Activated CD8-positive, alpha-beta memory T cell treated with anti-CD3 and anti-CD28 coated beads, Interleukin-2, amount 50 U/mL, for 4 hours (primary cell): Measurements from ENCODE around the gene LIAS.
A peak's percentile ranks its signal among the peaks of the same experiment; 100 is the strongest.
"Not testable (repeated sequence)": the region's sequence is repeated elsewhere in the genome, so short reads cannot be mapped to it uniquely, and the experiment has no call there.

Experiments
- DNase-seq: peaks from one replicate; pipeline ENCODE4 v3.0.0-alpha.2; 2020

Gene LIAS

DNA sequence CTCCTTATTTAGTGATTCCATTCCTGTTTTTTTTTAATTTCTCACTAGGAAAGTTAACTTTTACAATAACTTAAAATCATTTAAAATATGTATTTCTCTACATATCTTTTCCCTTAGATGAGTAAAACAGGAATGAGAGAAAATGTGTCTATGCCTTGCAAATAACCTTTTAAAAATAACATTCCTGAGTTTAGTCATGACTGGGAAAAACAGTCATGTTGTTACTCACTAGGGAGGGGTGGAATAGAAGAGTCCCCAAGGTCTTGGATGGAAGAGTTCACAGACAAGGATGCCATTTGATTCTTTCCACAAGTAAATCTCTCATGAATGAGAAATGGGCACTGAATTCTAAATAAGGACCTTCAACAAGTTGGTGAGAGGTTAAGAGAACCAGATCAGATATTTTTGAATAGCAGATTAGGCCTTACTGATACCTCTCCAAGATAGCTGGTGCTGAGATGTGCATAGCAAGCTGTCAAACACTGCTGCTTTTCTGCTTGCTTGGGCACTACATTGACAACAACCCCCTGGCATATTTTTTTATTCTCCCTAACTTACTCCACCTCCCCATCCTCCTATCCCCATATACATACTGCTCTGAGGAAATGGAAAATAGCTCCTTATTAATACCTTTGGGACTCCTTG lies 43.3 kb downstream of the LIAS start:
- DNase-seq: no peak

DNA sequence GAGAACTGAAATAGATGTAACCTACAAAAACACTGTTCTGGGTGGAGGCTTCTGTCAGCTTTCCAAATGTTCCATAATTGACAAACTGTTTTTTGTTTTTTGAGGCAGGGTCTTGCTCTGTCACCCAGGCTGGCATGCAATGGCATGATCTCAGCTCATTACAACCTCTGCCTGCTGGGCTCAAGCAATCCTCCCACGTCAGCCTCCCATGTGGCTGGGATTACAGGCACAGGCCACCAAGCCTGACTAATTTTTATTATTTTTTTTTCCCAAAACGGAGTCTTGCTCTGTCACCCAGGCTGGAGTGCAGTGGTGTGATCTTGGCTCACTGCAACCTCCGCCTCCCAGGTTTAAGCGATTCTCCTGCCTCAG lies 43.8 kb downstream of the LIAS start:
- not testable (repeated sequence) for DNase-seq

DNA sequence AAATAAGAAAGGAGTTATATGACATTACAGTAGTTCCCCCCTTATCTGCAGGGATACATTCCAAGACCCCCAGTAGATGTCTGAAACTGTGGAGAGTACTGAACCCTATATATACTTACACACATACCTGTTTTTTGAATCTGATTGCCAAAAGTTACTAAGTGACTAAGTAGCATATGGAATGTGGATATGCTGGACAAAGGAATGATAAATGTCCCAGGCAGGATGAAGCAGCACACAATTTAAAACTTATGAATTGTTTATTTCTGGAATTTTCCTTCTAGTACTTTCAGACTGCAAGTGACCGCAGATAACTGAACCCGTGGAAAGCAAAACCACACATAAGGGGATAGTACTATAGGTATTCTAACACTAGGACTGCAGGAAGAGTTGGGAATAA lies 45.7 kb downstream of the LIAS start:
- DNase-seq: no peak

DNA sequence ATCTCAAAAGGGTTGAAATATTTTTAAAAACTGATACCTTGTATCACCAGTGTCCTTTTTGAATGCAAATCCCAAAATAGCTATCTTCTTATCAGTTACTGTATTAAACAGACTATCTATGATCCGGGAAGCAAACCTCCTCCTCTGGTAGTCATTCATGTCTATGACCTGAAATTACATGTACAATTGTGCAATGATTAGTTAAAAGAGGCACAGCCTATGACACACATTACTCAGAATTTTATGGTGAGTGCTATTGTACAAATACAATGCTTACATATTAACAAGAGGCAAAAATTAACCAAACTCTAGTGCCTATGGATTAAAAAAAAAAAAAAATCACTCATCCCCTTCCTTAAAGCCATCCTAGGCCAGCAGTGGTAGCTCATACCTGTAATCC lies 46.7 kb downstream of the LIAS start:
- DNase-seq: no peak

DNA sequence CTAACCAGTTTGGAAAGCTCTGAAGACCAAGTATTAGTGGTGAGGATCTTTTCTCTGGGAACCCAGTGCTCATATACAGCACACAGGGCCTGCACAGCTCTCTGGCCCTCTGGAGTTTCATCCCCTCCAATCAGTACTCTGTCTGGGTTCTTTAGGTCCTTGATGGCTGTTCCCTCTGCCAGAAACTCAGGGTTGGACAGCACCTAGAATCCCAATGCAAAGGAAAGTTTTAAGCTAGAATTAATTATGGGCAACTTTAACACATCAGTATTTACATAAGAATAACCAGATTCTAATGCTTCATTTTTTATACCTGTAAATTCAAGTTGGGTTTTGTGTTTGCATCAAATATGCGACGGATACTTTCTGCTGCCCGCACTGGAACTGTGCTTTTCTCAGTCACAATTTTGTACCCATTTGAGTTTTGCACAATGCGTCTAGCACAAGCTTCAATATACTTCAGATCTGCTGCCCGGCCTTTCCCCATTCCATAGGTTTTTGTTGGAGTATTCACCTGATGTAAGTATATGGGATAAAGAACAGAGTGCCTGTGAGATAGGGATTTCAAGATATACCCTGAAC lies 51.6 kb downstream of the LIAS start:
- DNase-seq: no peak

DNA sequence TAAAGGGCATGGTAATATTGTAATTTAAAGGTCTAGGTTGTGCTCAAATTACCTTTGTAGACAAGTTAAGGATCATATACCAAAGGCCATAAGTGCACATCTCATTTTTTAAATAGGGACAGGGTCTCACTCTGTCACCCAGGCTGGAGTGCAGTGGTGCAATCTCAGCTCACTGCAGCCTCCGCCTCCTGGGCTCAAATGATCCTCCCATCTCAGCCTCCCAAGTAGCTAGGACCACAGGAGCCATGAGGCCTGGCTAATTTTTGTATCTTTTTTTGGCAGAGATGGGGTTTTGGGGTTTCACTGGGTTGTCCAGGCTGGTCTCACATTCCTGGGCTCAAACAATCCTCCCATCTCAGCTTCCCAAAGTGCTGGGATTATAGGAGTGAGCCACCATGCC lies 55.4 kb downstream of the LIAS start:
- DNase-seq: not testable (repeated sequence)

DNA sequence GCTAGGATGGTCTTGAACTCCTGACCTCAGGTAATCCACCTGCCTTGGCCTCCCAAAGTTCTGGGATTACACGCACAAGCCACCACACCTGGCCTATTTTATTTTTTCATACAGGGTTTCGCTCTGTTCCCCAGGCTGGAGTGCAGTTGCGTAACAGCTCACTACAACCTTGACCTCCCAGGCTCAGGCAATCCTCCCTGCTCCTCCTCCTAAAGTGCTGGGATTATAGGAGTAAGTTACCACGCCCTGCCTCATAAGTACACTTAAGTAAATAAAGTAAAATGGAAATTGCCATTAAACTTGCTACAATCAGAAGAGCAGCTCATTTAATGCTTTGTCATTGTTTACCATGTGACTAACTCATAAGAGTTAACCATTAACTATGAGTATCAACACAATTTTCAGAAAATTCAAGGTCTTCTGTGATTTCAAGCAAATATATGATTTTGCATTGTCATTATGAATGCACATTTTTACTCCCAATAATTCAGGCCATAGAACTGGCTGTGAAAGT lies 56.1 kb downstream of the LIAS start:
- no peak for DNase-seq

DNA sequence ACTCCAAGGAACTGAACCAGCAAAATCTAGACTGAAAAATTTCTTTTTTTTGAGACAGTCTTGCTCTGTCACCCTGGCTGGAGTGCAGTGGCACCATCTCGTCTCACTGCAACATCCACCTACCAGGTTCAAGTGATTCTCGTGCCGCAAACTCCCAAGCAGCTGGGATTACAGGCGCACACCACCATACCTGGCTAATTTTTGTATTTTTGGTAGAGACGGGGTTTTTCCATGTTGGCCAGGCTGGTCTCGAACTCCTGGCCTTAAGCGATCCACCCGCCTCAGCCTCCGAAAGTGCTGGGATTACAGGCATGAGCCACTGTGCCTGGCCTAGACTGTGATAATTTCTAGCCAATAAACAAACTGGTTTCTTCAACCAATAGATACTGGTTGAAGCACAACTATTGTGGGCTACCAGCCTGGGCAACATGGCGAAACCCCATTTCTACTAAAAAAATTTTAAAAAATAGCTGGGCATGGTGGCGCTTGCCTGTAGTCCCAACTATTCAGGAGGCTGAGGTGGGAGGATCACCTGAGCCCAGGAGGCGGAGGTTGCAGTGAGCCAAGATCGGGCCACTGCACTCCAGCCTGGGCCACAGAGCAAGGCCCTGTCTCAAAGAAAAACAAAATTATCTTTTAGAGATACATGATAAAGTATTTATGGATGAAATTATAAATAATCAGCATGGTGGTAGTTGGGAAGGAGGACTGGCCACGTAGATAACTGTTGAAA lies 57.0 kb downstream of the LIAS start:
- not testable (repeated sequence) for DNase-seq

DNA sequence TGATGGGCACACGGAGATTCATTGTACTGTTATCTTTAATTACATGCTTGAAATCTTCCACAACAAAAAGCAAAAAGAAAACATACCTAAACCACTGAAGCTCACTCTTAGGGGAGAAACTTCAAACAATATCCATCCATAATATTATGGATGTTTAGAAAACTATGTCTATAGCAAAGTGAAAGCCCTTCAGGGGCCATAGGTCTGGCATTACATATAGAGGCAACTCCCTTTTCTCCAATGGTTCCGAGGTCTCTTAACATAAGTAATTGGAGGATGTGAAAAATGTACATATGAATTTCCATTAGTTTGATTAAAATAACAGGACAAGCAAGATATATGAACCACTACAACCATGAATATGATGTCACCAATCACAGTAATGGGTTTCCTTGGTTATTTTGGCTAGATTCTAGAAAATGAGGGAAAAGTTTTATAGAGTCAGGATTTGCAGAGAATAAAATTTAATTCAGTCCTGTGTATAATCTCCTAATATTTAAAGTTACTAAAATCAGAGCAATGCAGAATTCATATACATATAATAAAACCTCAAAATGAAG lies 57.6 kb downstream of the LIAS start:
- no peak for DNase-seq

DNA sequence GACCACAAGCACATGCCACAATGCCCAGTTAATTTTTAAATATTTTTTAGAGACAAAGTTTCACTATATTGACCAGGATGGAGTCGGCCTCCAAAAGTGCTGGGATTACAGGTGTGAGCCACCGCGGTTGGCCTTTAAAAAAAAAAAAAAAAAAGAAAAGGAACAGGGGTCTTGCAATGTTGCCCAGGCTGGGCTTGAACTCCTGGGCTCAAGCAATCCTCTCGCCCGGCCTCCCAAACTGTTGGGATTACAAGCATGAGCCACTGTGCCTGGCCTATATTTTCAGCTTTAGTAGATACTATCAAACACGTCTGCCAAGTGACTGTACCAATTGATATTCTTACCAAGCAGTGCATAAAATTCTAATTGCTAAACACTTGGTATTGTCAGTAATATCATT lies 59.6 kb downstream of the LIAS start:
- DNase-seq: no peak

DNA sequence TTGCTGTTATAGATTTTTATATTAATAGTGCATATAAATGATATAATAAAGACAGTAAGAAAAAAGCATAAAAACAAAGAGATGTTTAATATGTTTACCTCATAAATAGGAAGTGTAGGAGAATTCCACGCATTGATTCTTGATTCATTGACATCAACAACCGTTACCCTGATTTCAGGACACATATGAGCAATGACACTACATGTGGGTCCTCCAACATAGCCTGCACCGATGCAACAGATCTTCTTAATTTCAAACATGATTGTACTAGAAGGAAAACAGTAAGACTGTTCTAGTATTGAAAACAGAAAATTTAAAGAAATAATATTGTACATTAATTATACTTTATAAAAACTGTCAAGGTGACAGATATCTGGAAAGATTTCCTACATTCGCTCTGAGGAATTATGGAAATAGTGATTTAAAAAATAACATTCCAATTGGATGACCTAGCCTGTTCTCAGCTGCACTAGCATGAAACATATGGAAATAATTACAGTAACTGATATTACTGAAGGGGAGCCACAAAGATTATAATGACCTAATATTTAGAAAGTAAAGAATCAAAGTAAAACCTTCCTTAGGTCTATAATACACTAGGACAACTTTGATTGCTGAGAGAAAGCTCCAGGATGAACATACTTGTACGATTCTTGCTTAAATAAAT lies 62.5 kb downstream of the LIAS start:
- DNase-seq: no peak

DNA sequence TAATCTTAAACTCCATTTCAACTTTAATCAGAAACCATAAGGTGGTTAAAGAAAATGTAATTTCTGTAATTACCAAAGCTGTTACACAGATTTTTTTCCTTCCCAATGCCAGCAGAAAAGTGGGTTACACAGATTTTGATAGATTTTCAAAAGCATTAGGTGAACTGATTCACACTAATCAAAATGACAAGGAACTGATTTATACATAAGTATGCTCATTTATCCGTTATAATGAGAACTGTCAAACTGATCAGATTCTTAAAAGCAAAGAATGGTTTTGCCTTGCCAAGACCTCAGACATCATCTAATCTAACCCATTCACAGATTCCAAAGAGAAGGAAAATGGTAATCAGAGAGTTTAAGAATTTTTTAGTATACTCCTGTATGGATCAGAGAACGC lies 63.2 kb downstream of the LIAS start:
- DNase-seq: no peak

DNA sequence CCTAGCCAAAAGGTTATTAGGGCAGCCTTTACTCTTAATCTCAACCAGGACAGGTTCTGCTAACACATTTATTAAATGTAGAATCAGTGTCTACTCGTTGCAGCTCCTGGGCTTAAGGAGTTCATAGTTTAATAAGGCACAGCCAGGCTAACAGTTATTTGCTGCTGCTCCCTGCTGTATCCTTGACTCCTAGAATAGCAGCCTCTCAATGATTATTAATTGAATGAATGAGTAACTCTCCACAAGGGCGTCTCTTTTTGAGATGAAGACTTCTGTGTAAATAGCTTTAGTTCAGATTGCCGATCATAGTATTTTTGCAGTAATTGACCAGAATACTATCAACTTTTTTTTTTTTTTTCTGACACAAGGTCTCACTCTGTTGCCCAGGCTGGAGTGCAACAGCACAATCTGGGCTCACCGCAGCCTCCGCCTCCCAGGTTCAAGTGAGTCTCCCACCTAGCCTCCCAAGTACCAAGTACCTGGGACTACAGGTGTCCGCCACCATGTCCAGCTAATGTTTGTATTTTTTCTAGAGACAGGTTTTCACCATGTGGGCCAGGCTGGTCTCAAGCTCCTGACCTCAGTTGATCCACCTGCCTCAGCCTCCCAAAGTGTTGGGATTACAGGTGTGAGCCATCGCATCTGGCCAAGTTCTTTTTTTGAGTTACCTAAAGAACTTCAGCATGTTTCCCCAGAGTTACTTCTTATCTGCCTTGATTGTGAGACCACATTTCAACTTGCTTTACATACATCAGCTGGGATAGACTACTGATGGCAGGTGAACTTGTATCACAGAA lies 65.5 kb downstream of the LIAS start:
- DNase-seq: no peak

DNA sequence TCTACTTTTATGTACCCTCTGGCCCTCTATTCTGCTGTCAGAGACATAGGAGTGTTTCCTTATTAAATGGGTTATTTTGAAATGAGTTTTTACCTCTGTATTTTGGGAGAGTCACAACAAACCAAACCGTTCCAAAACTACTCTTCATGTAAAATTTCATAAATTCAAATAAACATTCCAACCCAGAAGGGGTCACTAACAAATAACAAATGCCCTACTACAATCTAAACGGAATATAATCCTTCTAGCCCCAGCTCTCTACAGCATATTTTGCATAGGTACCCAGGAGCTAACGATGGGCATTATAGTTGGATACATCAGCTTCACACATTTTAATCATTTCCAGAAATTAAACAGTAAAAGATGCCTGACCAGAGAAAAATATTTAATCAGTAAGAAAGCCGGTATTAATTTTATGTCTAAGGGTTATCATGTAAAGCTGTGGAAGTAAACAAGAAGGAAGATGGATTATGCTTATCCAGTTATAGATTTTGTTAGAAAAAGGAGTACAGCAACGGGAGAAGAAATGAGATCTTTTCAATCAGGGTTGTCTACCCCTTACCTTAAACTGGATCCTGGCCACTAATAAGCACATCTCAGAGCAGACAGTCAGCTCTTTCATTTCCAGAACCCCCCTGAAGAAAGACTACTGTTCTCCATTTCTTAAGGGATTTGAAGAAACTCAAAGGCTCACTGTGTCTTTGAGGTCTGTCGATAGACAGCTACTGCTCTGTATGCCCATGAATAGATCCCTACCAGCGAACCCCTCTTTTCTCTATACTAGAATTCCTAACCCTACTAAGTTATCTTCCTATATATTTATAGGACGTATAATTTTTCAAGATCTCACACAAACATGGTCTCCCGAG lies 67.2 kb downstream of the LIAS start:
- no peak for DNase-seq

DNA sequence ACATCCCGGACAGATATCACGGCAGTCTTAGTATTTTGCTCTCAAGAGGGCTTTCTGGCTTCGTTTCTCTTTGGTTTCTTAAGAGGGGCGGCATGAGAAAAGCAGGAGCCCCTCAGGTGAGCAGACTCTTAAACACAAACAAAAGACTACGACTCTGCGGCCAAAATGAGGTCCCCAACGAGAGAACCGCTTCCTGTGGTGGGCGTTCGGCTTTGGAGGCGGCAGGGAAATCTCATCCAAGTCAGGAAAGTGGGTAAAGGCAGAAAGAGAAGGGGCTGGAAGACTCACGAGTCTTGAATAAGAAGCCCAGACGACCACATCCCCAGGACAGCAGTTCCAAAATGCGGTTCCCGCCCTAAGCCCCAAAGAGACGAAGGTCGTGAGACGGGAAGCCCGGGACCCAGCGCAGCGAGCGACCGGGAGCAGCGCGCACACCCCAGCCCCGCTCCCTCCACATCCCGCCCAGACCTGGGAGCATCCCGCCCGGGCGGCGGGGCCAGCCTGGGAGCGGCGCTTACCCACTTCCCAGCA lies 68.0 kb downstream of the LIAS start:
- peak; percentile 17 for DNase-seq

DNA sequence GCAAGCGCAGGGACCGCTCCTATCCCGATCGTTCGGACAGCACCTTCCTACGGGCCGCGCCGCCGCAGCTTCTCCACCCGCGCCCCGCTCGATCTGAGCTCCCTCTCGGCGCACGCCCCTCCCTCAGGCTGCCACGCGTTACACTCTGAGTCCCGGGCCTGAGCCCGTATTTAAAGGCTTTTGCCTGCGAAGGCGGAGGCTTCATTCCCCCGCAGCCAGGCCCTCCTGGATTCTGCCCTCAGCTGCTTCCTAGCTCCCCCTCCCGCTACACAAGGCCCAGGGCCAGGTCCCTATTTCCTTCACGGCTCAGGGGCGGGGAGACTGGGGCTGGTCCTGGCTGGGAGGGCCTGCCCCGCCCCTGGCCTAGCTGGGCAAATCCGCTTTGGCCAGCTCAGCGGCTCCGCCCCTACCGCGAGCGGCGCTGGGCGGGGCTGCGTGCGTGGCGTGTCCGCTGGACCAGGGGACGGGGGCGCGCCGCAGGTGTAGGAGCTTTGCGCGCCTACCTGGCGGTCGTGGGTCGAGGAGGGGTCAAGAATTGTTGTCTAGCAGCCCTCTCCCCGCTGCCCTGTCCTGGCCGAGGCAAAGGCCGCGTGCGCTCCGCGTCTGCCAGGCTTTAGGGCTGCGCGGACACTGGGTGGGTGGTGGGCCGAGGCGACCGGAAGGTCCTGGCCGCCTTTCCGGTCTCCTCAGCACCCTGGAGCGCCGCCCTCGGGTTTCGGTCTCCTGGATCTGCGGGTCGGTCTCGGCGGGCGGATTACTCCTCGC lies 68.6 kb downstream of the LIAS start, which contains the start of gene UGDH:
Gene UGDH, minus strand, starts transcription at position 144 of the 765 bp plus-strand sequence. CDS start 5,927 bp downstream, outside the sequence.
- peak; percentile 91 for DNase-seq

DNA sequence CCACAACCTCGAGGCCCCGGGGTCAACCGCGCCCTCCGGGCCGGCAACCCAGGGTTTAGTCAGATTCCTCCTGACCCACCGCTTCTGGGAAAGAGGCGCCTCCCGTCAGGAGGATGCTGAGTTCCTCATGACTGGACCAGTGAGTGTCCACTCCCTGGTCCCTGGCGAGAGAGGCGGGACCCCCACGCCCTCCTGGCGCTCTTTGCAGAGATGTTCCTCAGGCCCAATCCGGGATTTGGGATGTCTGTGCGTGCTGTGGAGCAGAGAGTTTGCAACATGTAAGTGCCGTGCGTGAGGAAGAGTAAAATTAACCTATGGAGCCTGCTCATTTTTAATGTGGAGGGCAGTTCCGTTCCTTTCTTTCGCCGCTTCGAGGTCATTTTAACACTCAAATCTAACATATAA lies 69.2 kb downstream of the LIAS start:
- DNase-seq: no peak
